WTC11 (cell line): Measurements from ENCODE around the gene TAF3. TPM values are rescaled to one million over a fixed set of nuclear protein-coding genes. Genes with fewer than 3 reads are reported as not detected.

Experiments
- ATAC-seq: fragments of 200-7000 bp; cut with Tn5 transposase; 2 replicates; pipeline ENCODE4 v1.10.0; 2021; ENCODE audit warnings: mild to moderate bottlenecking, moderate library complexity
- CTCF ChIA-PET: fragments of 300-600 bp; sonication (Branson Sonifier 250); formaldehyde crosslinking; loops from one replicate; lab custom pipeline; 2021; ENCODE audit warnings: antibody characterized with exemption; lab: Charles Lee
- POLR2A ChIA-PET: fragments of 350-600 bp; sonication (Branson Sonifier 250); formaldehyde crosslinking; loops from one replicate; lab custom pipeline; 2021; ENCODE audit warnings: antibody characterized with exemption; lab: Charles Lee
- DNase-seq: peaks from one replicate; pipeline ENCODE4 v3.0.0; 2021; ENCODE audit warnings: low spot score
- H3K27ac Mint-ChIP-seq: 2 replicates; pipeline ENCODE4 v1.8.0; 2021; ENCODE audit warnings: mixed read lengths
- H3K27me3 Mint-ChIP-seq: 2 replicates; pipeline ENCODE4 v1.8.0; 2021; ENCODE audit warnings: low read depth, mild to moderate bottlenecking, moderate library complexity, mixed read lengths
- H3K36me3 Mint-ChIP-seq: 2 replicates; pipeline ENCODE4 v1.8.0; 2021; ENCODE audit warnings: mixed read lengths
- H3K4me1 Mint-ChIP-seq: 2 replicates; pipeline ENCODE4 v1.8.0; 2022; ENCODE audit warnings: mixed read lengths
- H3K4me3 Mint-ChIP-seq: 2 replicates; pipeline ENCODE4 v1.8.0; 2021; ENCODE audit warnings: mild to moderate bottlenecking, moderate library complexity, mixed read lengths
- H3K9me3 Mint-ChIP-seq: 2 replicates; pipeline ENCODE4 v1.8.0; 2021; ENCODE audit warnings: mixed read lengths
- AFF4 ChIP-seq: sonication (generic); formaldehyde crosslinking; IDR thresholded peaks from 2 replicates; pipeline ENCODE4 v1.8.1; 2023; ENCODE audit warnings: mild to moderate bottlenecking, missing genetic modification reagents, borderline replicate concordance
- ATF1 ChIP-seq: sonication (generic); formaldehyde crosslinking; IDR thresholded peaks from 2 replicates; pipeline ENCODE4 v1.8.1; 2023; ENCODE audit warnings: mild to moderate bottlenecking, moderate library complexity, missing genetic modification reagents
- E2F4 ChIP-seq: sonication (generic); formaldehyde crosslinking; IDR thresholded peaks from 2 replicates; pipeline ENCODE4 v1.8.1; 2022; ENCODE audit warnings: low read depth, mild to moderate bottlenecking, moderate library complexity, missing genetic modification reagents, borderline replicate concordance
- ELF4 ChIP-seq: sonication (generic); formaldehyde crosslinking; IDR thresholded peaks from 2 replicates; pipeline ENCODE4 v1.8.1; 2022; ENCODE audit warnings: low read depth, mild to moderate bottlenecking, moderate library complexity, missing genetic modification reagents
- EMX1 ChIP-seq: fragments of 250-450 bp; sonication (Bioruptor Pico); IDR thresholded peaks from 2 replicates; pipeline ENCODE4 v1.8.0; 2021; ENCODE audit warnings: mild to moderate bottlenecking
- GTF2I ChIP-seq: fragments of 250-450 bp; sonication (Bioruptor Pico); conservative IDR thresholded peaks from 2 replicates; pipeline ENCODE4 v1.4.0; 2021; ENCODE audit warnings: mild to moderate bottlenecking
- MLX ChIP-seq: sonication (generic); formaldehyde crosslinking; IDR thresholded peaks from 2 replicates; pipeline ENCODE4 v1.8.1; 2023; ENCODE audit warnings: mild to moderate bottlenecking, missing genetic modification reagents, moderate library complexity
- NFATC4 ChIP-seq: fragments of 250-450 bp; sonication (Bioruptor Pico); IDR thresholded peaks from 2 replicates; pipeline ENCODE4 v1.9.0; 2021; ENCODE audit warnings: mild to moderate bottlenecking
- NR2C2 ChIP-seq: sonication (generic); formaldehyde crosslinking; IDR thresholded peaks from 2 replicates; pipeline ENCODE4 v1.8.0; 2022; ENCODE audit warnings: mild to moderate bottlenecking, missing genetic modification reagents
- RELA ChIP-seq: sonication (generic); formaldehyde crosslinking; IDR thresholded peaks from 2 replicates; pipeline ENCODE4 v1.8.1; 2022; ENCODE audit warnings: missing genetic modification reagents, mild to moderate bottlenecking, borderline replicate concordance
- SP1 ChIP-seq: sonication (generic); formaldehyde crosslinking; conservative IDR thresholded peaks from 2 replicates; pipeline ENCODE4 v1.8.1; 2022; ENCODE audit warnings: missing genetic modification reagents
- USF1 ChIP-seq: sonication (generic); formaldehyde crosslinking; IDR thresholded peaks from 2 replicates; pipeline ENCODE4 v1.8.0; 2022; ENCODE audit warnings: mild to moderate bottlenecking, missing genetic modification reagents
- ZBTB21 ChIP-seq: sonication (generic); formaldehyde crosslinking; IDR thresholded peaks from 2 replicates; pipeline ENCODE4 v1.8.1; 2023; ENCODE audit warnings: mild to moderate bottlenecking, missing genetic modification reagents, borderline replicate concordance
- ZBTB43 ChIP-seq: sonication (generic); formaldehyde crosslinking; IDR thresholded peaks from 2 replicates; pipeline ENCODE4 v1.8.1; 2023; ENCODE audit warnings: mild to moderate bottlenecking, missing genetic modification reagents
- ZNF232 ChIP-seq: sonication (generic); formaldehyde crosslinking; IDR thresholded peaks from 2 replicates; pipeline ENCODE4 v1.8.0; 2022; ENCODE audit warnings: mild to moderate bottlenecking, missing genetic modification reagents
- ZNF396 ChIP-seq: fragments of 250-450 bp; sonication (Bioruptor Pico); IDR thresholded peaks from 2 replicates; pipeline ENCODE4 v1.8.0; 2021; ENCODE audit warnings: mild to moderate bottlenecking, moderate library complexity, borderline replicate concordance
- ZNF512 ChIP-seq: sonication (generic); formaldehyde crosslinking; IDR thresholded peaks from 2 replicates; pipeline ENCODE4 v1.8.1; 2022; ENCODE audit warnings: missing genetic modification reagents, borderline replicate concordance
- total RNA-seq: library from RNA; stranded (reverse); gene quantifications from 3 replicates; pipeline ENCODE4 v1.2.3, GENCODE V29; 2021

The TAF3 gene
- total RNA-seq, 1 experiment from 2014 or later: 8.9 TPM

GRCh38 chr10:8066124-8066523, 247.8 kb downstream of the TAF3 start:
- DNase-seq: no peak
- CTCF ChIA-PET: interaction anchor here (0.9 kb wide), 1 partner anchor 194 kb away, joined by 3 read pairs; no protein-coding TSS in a partner anchor
- Mint-ChIP-seq H3K4me3 (no peak overlapping the region), H3K4me1 (peaks cover 54% of the 10 kb centered on the region), H3K27ac (no peak overlapping the region), H3K27me3 (peaks cover 67% of the 10 kb centered on the region), H3K9me3 (no peaks in the 10 kb centered on the region), H3K36me3 (no peaks in the 10 kb centered on the region)
- no peak for ATAC-seq
- POLR2A ChIA-PET: interaction anchor here (0.6 kb wide), 2 partner anchors 15 to 901 kb away, joined by 3 to 4 read pairs; no protein-coding TSS in a partner anchor
- TF ChIP-seq ELF4: no peak
- TF ChIP-seq MLX (CRISPR knock-in tag): no peak
- TF ChIP-seq ATF1 (CRISPR knock-in tag): no peak
- TF ChIP-seq GTF2I (CRISPR knock-in tag): no peak
- TF ChIP-seq SP1: no peak
- TF ChIP-seq USF1 (CRISPR knock-in tag): no peak
- TF ChIP-seq NR2C2 (CRISPR knock-in tag): no peak
- no peak for TF ChIP-seq ZBTB43 (CRISPR knock-in tag)
- no peak for TF ChIP-seq ZNF512 (CRISPR knock-in tag)
- no peak for TF ChIP-seq RELA
- no peak for TF ChIP-seq NFATC4 (CRISPR knock-in tag)
- TF ChIP-seq E2F4 (CRISPR knock-in tag): no peak
- TF ChIP-seq AFF4 (CRISPR knock-in tag): no peak
- no peak for TF ChIP-seq ZNF396 (CRISPR knock-in tag)
- no peak for TF ChIP-seq EMX1 (CRISPR knock-in tag)
- TF ChIP-seq ZNF232 (CRISPR knock-in tag): no peak
- no peak for TF ChIP-seq ZBTB21

Other genes starting within 250 kb of the TAF3 start
- gene ITIH5, start 151.5 kb upstream of the TAF3 start, total RNA-seq: 3.1 to 3.8 TPM (median 3.6 TPM) in 3 replicates
- 0.62 to 0.83 TPM (median 0.62 TPM) in 3 replicates for gene ITIH2, start 115.2 kb upstream of the TAF3 start, total RNA-seq
- 13.1 to 17.9 TPM (median 13.5 TPM) in 3 replicates for gene KIN, start 30.5 kb upstream of the TAF3 start, total RNA-seq
- 262 to 288 TPM (median 270 TPM) in 3 replicates for gene ATP5F1C, start 30.3 kb upstream of the TAF3 start, total RNA-seq
- gene GATA3, start 236.2 kb downstream of the TAF3 start, total RNA-seq: 0.60 to 0.89 TPM (median 0.72 TPM) in 3 replicates